Mammary epithelial cell (primary cell): ENCODE data around the gene FAM186B.

ENCODE experiments used
- CTCF ChIP-seq, 2 donors: IDR thresholded peaks in 1 of 2; conservative IDR thresholded peaks in 1 of 2; 2 replicates each; pipeline ENCODE4 v1.5.1; 2011 to 2012; ENCODE audit warnings: inconsistent platforms in 2 of 2, low read length in 2 of 2, mild to moderate bottlenecking in 2 of 2, control low read depth in 1 of 2, low read depth in 1 of 2; ENCODE audit not compliant: insufficient read depth in 1 of 2; ENCODE audit errors: extremely low read depth in 1 of 2
- EZH2 ChIP-seq: IDR thresholded peaks from 2 replicates; pipeline ENCODE4 v1.6.1; 2012; ENCODE audit warnings: low read length, inconsistent platforms, borderline replicate concordance

- TF ChIP-seq CTCF (conservative IDR thresholded peaks at IDR 0.05 in 1 of 2, IDR thresholded peaks at IDR 0.05 in 1 of 2; ENCODE audit: extremely low read depth in 1 of 2, insufficient read depth in 1 of 2, low read depth in 1 of 2, low read length in 2 of 2) (no peak), EZH2 (no peak)
Observed at GRCh38 chr12:49587174-49587908, 18.1 kb downstream of the FAM186B start.
